Activated CD4-positive, alpha-beta T cell treated with anti-CD3 and anti-CD28 coated beads, Interleukin-2, amount 50 U/mL, for 16 hours (primary cell): Measurements from ENCODE around the gene PRKAR1B.
"Not testable (repeated sequence)": the region's sequence is repeated elsewhere in the genome, so short reads cannot be mapped to it uniquely, and the experiment has no call there.

Experiments used
- DNase-seq: peaks from one replicate; pipeline ENCODE4 v3.0.0-alpha.2; 2020

PRKAR1B gene

GRCh38 chr7:756928-757560 is 30.0 kb upstream of the PRKAR1B start:
- DNase-seq, result no peak

- no peak for DNase-seq
These were observed 29.3 kb upstream of the PRKAR1B start for GRCh38 chr7:756231-756927.

GRCh38 chr7:755413-755805 is 28.3 kb upstream of the PRKAR1B start:
- DNase-seq, result no peak

GRCh38 chr7:754531-755412 is 27.7 kb upstream of the PRKAR1B start:
- DNase-seq, result no peak

- no peak for DNase-seq
These were observed 26.1 kb upstream of the PRKAR1B start for GRCh38 chr7:753190-753589.

- not testable (repeated sequence) for DNase-seq
These were observed 25.2 kb upstream of the PRKAR1B start for GRCh38 chr7:752256-752655.

GRCh38 chr7:751826-752225 is 24.7 kb upstream of the PRKAR1B start:
- DNase-seq, result no peak

- DNase-seq, result no peak
These were observed 23.2 kb upstream of the PRKAR1B start for GRCh38 chr7:750111-750905.

- DNase-seq, result no peak
These were observed 22.1 kb upstream of the PRKAR1B start for GRCh38 chr7:749140-749551.

- DNase-seq, result no peak
These were observed 21.4 kb upstream of the PRKAR1B start for GRCh38 chr7:748446-748845.

GRCh38 chr7:747186-747585 is 20.1 kb upstream of the PRKAR1B start:
- no peak for DNase-seq

GRCh38 chr7:746155-747061 is 19.3 kb upstream of the PRKAR1B start:
- DNase-seq, result no peak

- DNase-seq, result no peak
These were observed 18.5 kb upstream of the PRKAR1B start for GRCh38 chr7:745431-746154.

GRCh38 chr7:744854-745430 is 17.9 kb upstream of the PRKAR1B start:
- no peak for DNase-seq

GRCh38 chr7:744128-744520 is 17.0 kb upstream of the PRKAR1B start:
- not testable (repeated sequence) for DNase-seq

GRCh38 chr7:743341-744127 is 16.5 kb upstream of the PRKAR1B start:
- not testable (repeated sequence) for DNase-seq

- no peak for DNase-seq
These were observed 15.7 kb upstream of the PRKAR1B start for GRCh38 chr7:742791-743190.

GRCh38 chr7:741850-742249 is 14.8 kb upstream of the PRKAR1B start:
- DNase-seq, result no peak

GRCh38 chr7:741191-741671 is 14.2 kb upstream of the PRKAR1B start:
- DNase-seq, result no peak
